Stimulated activated CD8-positive, alpha-beta memory T cell treated with anti-CD3 and anti-CD28 coated beads, Interleukin-4, amount 100 ng/mL, for 24 hours (primary cell): ENCODE data around the gene CNTN2.

Experiments used
- DNase-seq: peaks from one replicate; pipeline ENCODE4 v3.0.0-alpha.2; 2020; ENCODE audit warnings: low read depth

The CNTN2 gene

GRCh38 chr1:205024679-205025078, 18.3 kb upstream of the CNTN2 start:
- DNase-seq, result no peak

DNA sequence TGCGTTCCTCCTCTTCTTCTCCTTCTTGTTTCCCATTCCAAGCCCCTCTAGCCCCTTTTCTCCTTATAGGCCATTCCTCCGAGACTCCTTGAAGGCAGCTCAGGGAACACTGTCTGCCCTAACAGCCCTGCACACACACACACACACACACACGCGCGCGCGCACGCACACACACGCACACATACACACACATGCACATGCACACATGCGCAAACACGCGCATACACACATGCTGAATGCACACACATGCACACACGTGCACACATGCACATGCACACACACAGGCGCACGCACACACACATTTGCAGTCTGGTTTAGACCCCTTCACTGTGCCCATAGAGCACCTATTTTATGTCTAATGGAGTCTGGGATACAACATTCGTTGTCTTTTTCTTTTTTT, 17.8 kb upstream of the CNTN2 start:
- DNase-seq, result no peak

- no peak for DNase-seq
Observed at GRCh38 chr1:205026181-205026580, 16.8 kb upstream of the CNTN2 start.

GRCh38 chr1:205028390-205028789, 14.6 kb upstream of the CNTN2 start:
- no peak for DNase-seq

- DNase-seq, result no peak
Observed at GRCh38 chr1:205028924-205029323, 14.1 kb upstream of the CNTN2 start.

GRCh38 chr1:205030241-205030640, 12.8 kb upstream of the CNTN2 start:
- DNase-seq, result no peak

- no peak for DNase-seq
Observed at GRCh38 chr1:205030896-205031295, 12.1 kb upstream of the CNTN2 start.

GRCh38 chr1:205032508-205032907, 10.5 kb upstream of the CNTN2 start:
- DNase-seq, result no peak

GRCh38 chr1:205037539-205037938, 5.5 kb upstream of the CNTN2 start:
- DNase-seq, result no peak

GRCh38 chr1:205038132-205038786, 4.8 kb upstream of the CNTN2 start:
- DNase-seq, result no peak

GRCh38 chr1:205041001-205041715, 1.9 kb upstream of the CNTN2 start:
- no peak for DNase-seq

DNA sequence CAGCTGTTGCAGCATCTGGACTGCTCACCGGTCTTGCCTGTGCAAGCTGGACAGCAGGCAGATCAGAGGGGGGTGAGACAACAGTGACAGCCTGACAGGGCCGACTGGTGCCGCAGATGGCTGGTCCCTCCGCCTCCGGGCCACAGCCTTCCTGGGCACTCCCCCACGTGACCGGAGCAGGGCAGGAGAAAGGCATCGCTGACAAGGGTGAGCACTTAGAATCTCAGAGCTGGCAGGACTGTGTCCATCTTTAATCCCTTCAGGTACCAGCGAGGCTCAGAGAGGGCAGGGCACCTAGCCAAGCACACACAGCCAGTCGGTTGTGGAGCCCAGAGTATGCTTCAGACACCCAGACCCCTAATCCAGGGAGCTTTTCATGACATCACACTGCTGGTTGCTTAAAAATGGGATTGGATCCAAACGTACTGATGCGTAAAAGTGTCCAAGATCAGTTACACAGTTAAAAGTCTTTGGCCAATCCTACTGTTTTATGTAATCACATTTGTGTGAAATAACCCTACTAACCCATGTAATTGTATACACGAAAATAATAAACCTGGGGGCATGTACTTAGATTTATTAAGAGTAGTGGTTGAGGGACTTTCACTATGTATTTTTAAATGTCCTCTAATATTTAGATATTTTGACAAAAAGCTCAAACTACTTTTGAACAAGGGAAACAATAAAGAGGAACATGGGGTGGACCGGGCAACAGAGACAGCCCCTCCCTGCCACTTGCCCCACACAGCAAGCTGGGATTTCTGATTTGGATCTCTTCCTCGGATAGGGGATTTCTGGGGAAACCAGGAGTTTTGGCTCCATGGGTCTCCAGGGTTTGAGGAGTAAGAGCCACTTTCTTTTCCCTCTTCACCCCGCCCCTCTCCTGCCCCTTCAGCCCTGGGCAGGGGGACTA, 758 bp upstream of the CNTN2 start:
- no peak for DNase-seq

GRCh38 chr1:205043866-205044265, 854 bp downstream of the CNTN2 start:
- no peak for DNase-seq

DNA sequence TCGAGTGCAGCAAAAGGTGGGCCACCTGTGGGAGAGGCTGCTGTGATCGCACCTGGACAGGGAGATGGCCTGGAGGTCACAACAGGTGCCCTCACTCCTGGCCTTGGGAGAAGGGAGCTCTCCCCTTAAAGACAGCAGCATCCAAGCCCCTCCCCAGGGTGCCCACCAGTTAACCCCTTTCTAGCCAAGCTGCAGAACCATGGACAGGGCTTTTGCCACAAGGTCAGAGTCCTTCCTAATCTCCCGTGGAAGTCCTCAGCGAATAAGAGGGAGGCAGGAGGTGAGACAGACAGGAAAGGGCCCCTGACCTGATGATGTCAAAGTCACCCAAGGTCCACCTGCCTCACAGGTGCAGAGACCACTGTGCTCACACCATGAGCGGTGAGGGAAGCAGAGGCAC, 1.7 kb downstream of the CNTN2 start:
- no peak for DNase-seq

DNA sequence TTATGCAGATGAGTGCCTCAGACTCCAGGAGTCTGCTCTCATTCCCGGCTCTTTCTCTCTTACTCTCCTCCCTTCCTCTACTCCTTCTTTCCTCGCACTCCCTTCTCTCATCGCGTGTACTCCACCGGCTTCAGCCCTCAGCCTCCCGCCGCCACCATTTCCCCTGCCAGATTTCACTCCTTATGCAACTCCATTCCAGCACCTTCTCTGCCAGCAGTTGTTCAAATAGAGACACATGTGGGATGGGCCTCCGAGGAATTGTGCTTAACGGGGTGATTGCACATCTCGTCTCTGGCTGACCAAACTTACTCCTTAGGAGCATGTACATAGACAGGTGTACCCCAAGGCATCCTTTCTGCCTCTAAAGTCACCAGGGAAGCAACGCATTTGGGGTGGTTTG, 2.1 kb downstream of the CNTN2 start:
- DNase-seq, result no peak

DNA sequence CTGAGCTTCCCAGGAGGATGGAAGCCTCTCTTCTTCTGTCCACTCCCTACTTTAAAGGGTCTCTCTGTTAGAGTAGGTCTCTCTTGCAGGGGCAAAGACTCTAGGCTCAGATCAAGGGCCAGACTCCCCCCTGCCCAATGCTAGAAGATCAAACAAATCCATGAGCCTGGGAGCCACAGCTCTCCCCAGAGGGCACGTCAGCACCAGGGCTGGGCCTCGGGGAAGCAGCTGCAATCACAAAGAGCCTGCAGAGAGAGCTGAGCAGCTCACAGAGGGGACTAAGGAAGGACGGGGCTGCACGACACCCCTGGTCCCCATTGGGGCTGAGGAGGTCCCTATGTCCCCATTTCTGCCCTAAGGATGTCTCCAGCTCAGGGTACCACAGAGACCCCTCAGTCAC, 3.9 kb downstream of the CNTN2 start:
- no peak for DNase-seq

DNA sequence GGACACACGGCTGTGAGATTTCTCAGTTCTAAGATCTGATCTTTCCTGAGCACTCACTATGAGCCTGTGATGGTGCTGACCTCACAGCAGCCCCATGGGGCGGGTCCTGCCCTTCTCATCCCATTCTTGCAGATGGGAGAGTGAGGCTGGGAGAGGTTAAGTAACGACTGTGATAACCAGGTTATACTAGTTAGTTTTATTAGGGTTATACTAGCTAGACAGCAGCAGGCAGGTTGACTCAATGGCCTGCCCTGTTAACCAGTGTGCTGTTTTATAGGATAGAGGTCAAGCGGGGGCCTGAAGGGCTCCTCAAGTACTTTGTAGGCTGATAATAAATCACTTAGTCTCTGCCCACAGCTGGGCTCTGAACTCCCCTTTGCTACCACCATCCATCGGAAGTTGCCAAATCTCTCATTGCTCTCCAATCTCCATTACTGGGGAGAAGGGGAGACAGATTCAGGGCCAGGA, 4.8 kb downstream of the CNTN2 start:
- DNase-seq, result no peak

GRCh38 chr1:205048382-205048781, 5.4 kb downstream of the CNTN2 start:
- no peak for DNase-seq

GRCh38 chr1:205049479-205049878, 6.5 kb downstream of the CNTN2 start:
- DNase-seq, result no peak

DNA sequence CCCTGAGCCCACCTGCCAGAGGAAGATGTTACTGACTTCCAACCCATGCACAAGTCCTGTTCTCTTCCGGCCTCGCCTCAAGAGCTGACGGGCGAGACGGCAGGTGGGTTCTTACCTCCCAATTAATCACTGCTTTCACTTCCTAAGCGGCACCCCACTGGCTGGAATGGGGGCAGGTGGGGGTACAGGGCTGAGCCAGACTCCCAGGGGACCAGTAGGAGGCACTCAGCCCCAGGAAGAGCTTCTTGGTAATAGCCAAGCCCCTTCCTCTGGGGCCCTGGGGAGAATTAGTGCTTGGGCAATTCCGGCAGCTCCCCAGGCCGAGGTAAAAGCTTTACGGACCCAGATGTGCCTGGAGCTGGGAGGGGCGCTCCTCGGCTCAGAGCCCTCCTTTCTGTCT, 9.7 kb downstream of the CNTN2 start:
- no peak for DNase-seq

GRCh38 chr1:205053296-205053695, 10.3 kb downstream of the CNTN2 start:
- DNase-seq, result no peak

GRCh38 chr1:205054013-205054412, 11.0 kb downstream of the CNTN2 start:
- DNase-seq, result no peak

DNA sequence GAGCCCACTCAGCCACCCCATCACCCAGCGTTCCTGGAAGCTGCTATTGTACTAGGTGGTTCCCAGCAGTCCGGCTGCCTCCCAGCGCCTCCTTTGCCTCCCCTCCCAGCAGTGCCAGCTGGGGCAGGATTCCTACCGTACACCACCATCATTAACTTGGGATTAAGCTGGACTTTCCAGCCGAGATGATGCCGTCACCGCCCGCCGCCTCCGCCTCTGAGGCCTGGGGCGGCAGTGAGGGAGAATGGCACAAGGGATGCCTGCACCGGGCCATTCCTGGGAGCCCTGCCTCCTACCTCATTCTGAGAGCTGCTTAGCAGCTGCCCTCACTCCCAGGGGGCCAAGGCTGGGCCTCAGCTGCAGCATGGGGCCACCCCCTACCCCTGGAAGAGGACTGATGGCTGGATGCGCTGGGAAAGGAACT, 13.2 kb downstream of the CNTN2 start:
- no peak for DNase-seq
